ENCODE results near the gene TMEM45B.
"Not testable (repeated sequence)": the region's sequence is repeated elsewhere in the genome, so short reads cannot be mapped to it uniquely, and the experiment has no call there.

DNA sequence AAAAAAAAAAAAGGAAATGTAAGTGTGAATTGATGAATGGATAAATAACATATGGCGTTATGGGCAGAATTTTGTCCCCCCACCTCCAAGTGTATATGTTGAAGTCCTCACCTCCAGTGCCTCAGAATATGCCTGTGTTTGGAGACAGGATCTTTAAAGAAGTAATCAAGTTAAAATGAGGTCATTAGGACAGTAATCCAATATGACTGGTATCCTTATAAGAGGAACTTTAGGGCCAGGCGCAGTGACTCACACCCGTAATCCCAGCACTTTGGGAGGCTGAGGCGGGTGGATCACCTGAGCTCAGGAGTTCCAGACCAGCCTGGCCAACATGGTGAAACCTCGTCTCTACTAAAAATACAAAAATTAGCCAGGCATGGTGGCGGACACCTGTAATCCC lies 17.6 kb downstream of the TMEM45B start:
- TF ChIP-seq, protein P1, sequence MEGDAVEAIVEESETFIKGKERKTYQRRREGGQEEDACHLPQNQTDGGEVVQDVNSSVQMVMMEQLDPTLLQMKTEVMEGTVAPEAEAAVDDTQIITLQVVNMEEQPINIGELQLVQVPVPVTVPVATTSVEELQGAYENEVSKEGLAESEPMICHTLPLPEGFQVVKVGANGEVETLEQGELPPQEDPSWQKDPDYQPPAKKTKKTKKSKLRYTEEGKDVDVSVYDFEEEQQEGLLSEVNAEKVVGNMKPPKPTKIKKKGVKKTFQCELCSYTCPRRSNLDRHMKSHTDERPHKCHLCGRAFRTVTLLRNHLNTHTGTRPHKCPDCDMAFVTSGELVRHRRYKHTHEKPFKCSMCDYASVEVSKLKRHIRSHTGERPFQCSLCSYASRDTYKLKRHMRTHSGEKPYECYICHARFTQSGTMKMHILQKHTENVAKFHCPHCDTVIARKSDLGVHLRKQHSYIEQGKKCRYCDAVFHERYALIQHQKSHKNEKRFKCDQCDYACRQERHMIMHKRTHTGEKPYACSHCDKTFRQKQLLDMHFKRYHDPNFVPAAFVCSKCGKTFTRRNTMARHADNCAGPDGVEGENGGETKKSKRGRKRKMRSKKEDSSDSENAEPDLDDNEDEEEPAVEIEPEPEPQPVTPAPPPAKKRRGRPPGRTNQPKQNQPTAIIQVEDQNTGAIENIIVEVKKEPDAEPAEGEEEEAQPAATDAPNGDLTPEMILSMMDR (IDR thresholded peaks at IDR 0.05), result not testable (repeated sequence)
- not testable (repeated sequence) for TF ChIP-seq POLR2A (IDR thresholded peaks at IDR 0.05)
